Tibial nerve (tissue), 4 donors: Measurements from ENCODE around the gene GLYR1. TPM values are rescaled to one million over a fixed set of nuclear protein-coding genes. Genes with fewer than 3 reads are reported as not detected.

ENCODE experiments used
- DNase-seq, 2 donors: peaks; one replicate each; pipeline ENCODE4 v3.0.0-alpha.2; 2019; ENCODE audit warnings: low spot score in 2 of 2
- H3K27ac ChIP-seq, 4 donors: fragments of 200-600 bp; sonication (generic) in 3 of 4; one replicate each; pipeline ENCODE4 v1.5.1; 2017 to 2019; ENCODE audit warnings: mild to moderate bottlenecking in 1 of 4
- H3K27me3 ChIP-seq, 2 donors: fragments of 200-600 bp; sonication (generic) in 1 of 2; one replicate each; pipeline versions ENCODE4 v1.5.1 to v1.6.0; 2017 to 2019
- H3K36me3 ChIP-seq, 3 donors: fragments of 200-600 bp; sonication (generic); one replicate each; pipeline ENCODE4 v1.5.1; 2018 to 2019
- H3K4me1 ChIP-seq, 4 donors: fragments of 200-600 bp; sonication (generic) in 3 of 4; one replicate each; pipeline ENCODE4 v1.5.1; 2017 to 2019
- H3K4me3 ChIP-seq, 4 donors: fragments of 200-600 bp; sonication (generic) in 3 of 4; one replicate each; pipeline ENCODE4 v1.5.1; 2017 to 2019; ENCODE audit warnings: mild to moderate bottlenecking in 1 of 4, moderate library complexity in 1 of 4
- H3K9me3 ChIP-seq, 4 donors: fragments of 200-600 bp; sonication (generic) in 3 of 4; one replicate each; pipeline ENCODE4 v1.5.1; 2017 to 2019
- CTCF ChIP-seq, 5 experiments: fragments of 200-600 bp in 3 of 5; fragments of 450-650 bp in 2 of 5; sonication (generic) in 3 of 5; IDR thresholded peaks; one replicate each; pipeline ENCODE4 v1.5.1; 2016 to 2019; ENCODE audit warnings: antibody characterized with exemption in 5 of 5, mild to moderate bottlenecking in 3 of 5, moderate library complexity in 2 of 5
- EP300 ChIP-seq, 2 donors: sonication (generic); formaldehyde crosslinking; IDR thresholded peaks; one replicate each; pipeline ENCODE4 v1.6.1; 2017; ENCODE audit warnings: antibody characterized with exemption in 2 of 2, mild to moderate bottlenecking in 1 of 2
- POLR2A ChIP-seq, 2 donors: fragments of 450-650 bp; IDR thresholded peaks; one replicate each; pipeline ENCODE4 v1.6.1; 2017; ENCODE audit warnings: antibody characterized with exemption in 2 of 2, mild to moderate bottlenecking in 2 of 2, moderate library complexity in 2 of 2
- WGBS, 2 donors: methylation state at CpG; one replicate each; pipeline ENCODE4 v1.1.5; 2018; 5-methylcytosine and 5-hydroxymethylcytosine counted together
- total RNA-seq, 4 donors: library from RNA; depleted of rRNA; stranded (reverse); fragments of >200 nt; gene quantifications; one replicate each; pipeline ENCODE4 v1.1.0, GENCODE V29; 2016

Gene GLYR1
- total RNA-seq, 4 donors from 2014 or later = 42.0 to 59.4 (median 50.9) TPM

GRCh38 chr16:4776141-4776705 is 70.9 kb downstream of the GLYR1 start:
- WGBS, 2 donors = 89 to 93% methylated on average over 2 of the region's 2 CpGs
- TF ChIP-seq CTCF (IDR thresholded peaks at IDR 0.05) (no peak), POLR2A (IDR thresholded peaks at IDR 0.05) (no peak), EP300 (IDR thresholded peaks at IDR 0.05) (no peak)
- Histone ChIP-seq H3K4me1 (no peaks in the 10 kb centered on the region), H3K27ac (no peak overlapping the region), H3K4me3 (no peak overlapping the region), H3K9me3 (no peaks in the 10 kb centered on the region), H3K36me3 (no peaks in the 10 kb centered on the region), H3K27me3 (no peaks in the 10 kb centered on the region)
- no peak for DNase-seq

DNA sequence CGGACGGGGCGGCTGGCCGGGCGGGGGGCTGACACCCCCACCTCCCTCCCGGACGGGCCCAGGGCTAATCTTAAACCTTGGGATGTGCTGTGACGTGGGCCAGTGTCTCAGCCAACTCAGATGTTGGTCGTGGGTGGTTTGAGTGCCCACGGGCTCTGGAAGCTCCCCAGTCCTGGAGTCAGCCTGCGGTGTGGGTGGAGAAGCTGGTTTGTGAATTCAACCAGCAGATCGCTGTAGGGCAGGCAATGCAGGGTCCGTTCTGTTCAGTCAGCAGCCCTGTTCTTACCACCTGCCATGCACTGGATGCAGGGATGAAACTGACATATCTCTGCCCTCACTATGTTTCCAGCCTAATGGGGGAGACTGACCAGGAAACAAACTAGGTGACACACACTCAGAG is 72.1 kb downstream of the GLYR1 start:
- 71 to 81% methylated on average over 5 to 10 of the region's 13 CpGs for WGBS, 2 donors
- Histone ChIP-seq H3K9me3 (no peaks in the 10 kb centered on the region), H3K4me3 (no peak overlapping the region), H3K27ac (no peak overlapping the region), H3K27me3 (no peaks in the 10 kb centered on the region), H3K4me1 (no peaks in the 10 kb centered on the region), H3K36me3 (no peaks in the 10 kb centered on the region)
- no peak for TF ChIP-seq POLR2A (IDR thresholded peaks at IDR 0.05)
- no peak for TF ChIP-seq EP300 (IDR thresholded peaks at IDR 0.05)
- TF ChIP-seq CTCF (IDR thresholded peaks at IDR 0.05) = no peak
- DNase-seq = no peak

GRCh38 chr16:4772351-4772750 is 74.7 kb downstream of the GLYR1 start:
- peaks cover 0 to 15% (median 7%) of the 10 kb centered on the region in 4 donors for H3K4me1 ChIP-seq
- 88% methylated on average over 5 of the region's 5 CpGs for WGBS, 2 donors

GRCh38 chr16:4771646-4772045 is 75.4 kb downstream of the GLYR1 start:
- Histone ChIP-seq H3K4me1 (peaks cover 0 to 17% (median 8%) of the 10 kb centered on the region in 4 donors), H3K27me3 (no peaks in the 10 kb centered on the region), H3K36me3 (no peaks in the 10 kb centered on the region), H3K4me3 (no peak overlapping the region), H3K9me3 (no peaks in the 10 kb centered on the region), H3K27ac (no peak overlapping the region)
- WGBS, 2 donors = 46 to 48% methylated on average over 3 of the region's 3 CpGs
- no peak for TF ChIP-seq CTCF (IDR thresholded peaks at IDR 0.05)
- no peak for DNase-seq

More at GRCh38 chr16:4772351-4772750, 74.7 kb downstream of the GLYR1 start:
- no peaks in the 10 kb centered on the region for H3K9me3 ChIP-seq
- TF ChIP-seq CTCF (IDR thresholded peaks at IDR 0.05) = no peak
- no peak for TF ChIP-seq POLR2A (IDR thresholded peaks at IDR 0.05)
- TF ChIP-seq EP300 (IDR thresholded peaks at IDR 0.05) = no peak
- no peak overlapping the region for H3K4me3 ChIP-seq
- H3K36me3 ChIP-seq = no peaks in the 10 kb centered on the region
- no peak for DNase-seq
- H3K27me3 ChIP-seq = no peaks in the 10 kb centered on the region
- H3K27ac ChIP-seq = no peak overlapping the region

DNA sequence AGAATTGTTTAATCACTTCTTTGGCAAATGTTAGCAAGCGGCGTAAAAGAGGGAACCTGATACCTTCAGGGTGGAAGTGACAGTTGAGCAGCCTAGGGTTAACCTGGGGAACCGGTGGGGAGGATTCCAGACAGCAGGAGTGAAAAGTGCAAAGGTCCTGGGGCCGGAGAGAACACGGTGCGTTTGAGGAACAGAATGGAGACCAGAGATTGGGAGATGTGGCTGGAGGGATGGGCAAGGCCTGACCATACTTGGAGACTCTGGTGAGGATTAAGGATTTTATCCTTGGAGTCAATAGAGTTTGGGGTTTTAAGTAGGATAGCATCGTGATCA is 77.8 kb downstream of the GLYR1 start:
- no peak for DNase-seq
- H3K4me1 ChIP-seq = peaks cover 0 to 36% (median 22%) of the 10 kb centered on the region in 4 donors
- peak overlapping the region in 2 of 4 donors; percentile 88 to 94 for H3K27ac ChIP-seq
- H3K36me3 ChIP-seq = peaks cover 0 to 12% (median 0%) of the 10 kb centered on the region in 3 donors
- H3K9me3 ChIP-seq = no peaks in the 10 kb centered on the region
- no peaks in the 10 kb centered on the region for H3K27me3 ChIP-seq
- 52 to 54% methylated on average over 7 of the region's 7 CpGs for WGBS, 2 donors
- peak overlapping the region in 3 of 4 donors; percentile 45 to 82 (median 79) for H3K4me3 ChIP-seq
- no peak for TF ChIP-seq EP300 (IDR thresholded peaks at IDR 0.05)
- no peak for TF ChIP-seq CTCF (IDR thresholded peaks at IDR 0.05)
- no peak for TF ChIP-seq POLR2A (IDR thresholded peaks at IDR 0.05)
